Natural killer cell (primary cell): ENCODE results near the gene TBC1D22A. TPM values are rescaled to one million over a fixed set of nuclear protein-coding genes. Genes with fewer than 3 reads are reported as not detected.
"Not testable (repeated sequence)": the region's sequence is repeated elsewhere in the genome, so short reads cannot be mapped to it uniquely, and the experiment has no call there.

Experiments
- ATAC-seq, 3 donors: fragments of 150-1000 bp in 2 of 3; fragments of 200-7000 bp in 1 of 3; cut with Tn5 transposase; 1 replicate in 1 of 3; 2 replicates in 2 of 3; pipeline ENCODE4 v1.10.0; 2021; ENCODE audit warnings: mild to moderate bottlenecking in 2 of 3, moderate library complexity in 2 of 3
- DNase-seq, 2 donors: peaks; one replicate each; pipeline versions ENCODE4 v3.0.0 to v3.0.0-alpha.2; 2013 to 2021; ENCODE audit warnings: mixed read lengths in 1 of 2
- H3K27ac ChIP-seq: one replicate; pipeline ENCODE4 v1.5.1; 2013; ENCODE audit warnings: mild to moderate bottlenecking, low read length
- H3K27me3 ChIP-seq: one replicate; pipeline ENCODE4 v1.6.1; 2013; ENCODE audit warnings: low read length; ENCODE audit not compliant: control insufficient read depth, insufficient read depth
- H3K36me3 ChIP-seq: one replicate; pipeline ENCODE4 v1.6.1; 2013; ENCODE audit warnings: low read length; ENCODE audit not compliant: control insufficient read depth, insufficient read depth
- H3K4me1 ChIP-seq: one replicate; pipeline ENCODE4 v1.6.1; 2013; ENCODE audit warnings: low read length; ENCODE audit not compliant: control insufficient read depth, insufficient read depth
- H3K4me3 ChIP-seq: one replicate; pipeline ENCODE4 v1.5.1; 2013; ENCODE audit warnings: low read length
- H3K9me3 ChIP-seq: one replicate; pipeline ENCODE4 v1.6.1; 2013; ENCODE audit warnings: low read length; ENCODE audit not compliant: control insufficient read depth, insufficient read depth
- H3K27ac Mint-ChIP-seq, 2 donors: one replicate each; pipeline ENCODE4 v1.8.0; 2022; ENCODE audit warnings: mild to moderate bottlenecking in 2 of 2, mixed read lengths in 2 of 2, moderate library complexity in 1 of 2
- H3K27me3 Mint-ChIP-seq, 2 donors: one replicate each; pipeline ENCODE4 v1.8.0; 2022; ENCODE audit warnings: low read depth in 2 of 2, mixed read lengths in 2 of 2
- H3K36me3 Mint-ChIP-seq: one replicate; pipeline ENCODE4 v1.8.0; 2022; ENCODE audit warnings: mixed read lengths
- H3K4me1 Mint-ChIP-seq, 2 donors: one replicate each; pipeline ENCODE4 v1.8.0; 2022; ENCODE audit warnings: mixed read lengths in 2 of 2
- H3K4me3 Mint-ChIP-seq: one replicate; pipeline ENCODE4 v1.8.0; 2022; ENCODE audit warnings: mild to moderate bottlenecking, moderate library complexity, mixed read lengths
- H3K9me3 Mint-ChIP-seq, 2 donors: one replicate each; pipeline ENCODE4 v1.8.0; 2022; ENCODE audit warnings: mixed read lengths in 2 of 2
- CTCF ChIP-seq: fragments of 200-600 bp; IDR thresholded peaks from one replicate; pipeline ENCODE4 v1.8.0; 2022; ENCODE audit warnings: antibody characterized with exemption
- WGBS: methylation state at CpG from one replicate; pipeline ENCODE4 v1.1.7; 2013; ENCODE audit warnings: missing lambda C conversion rate; ENCODE audit not compliant: insufficient coverage; 5-methylcytosine and 5-hydroxymethylcytosine counted together
- intact Hi-C: fragments of 100-400 bp; cut with micrococcal nuclease; formaldehyde crosslinking; loops from one replicate; pipeline ENCODE4 v1.14.2; 2022
- total RNA-seq, 4 donors: library from RNA; stranded (reverse); fragments of 120-200 nt in 1 of 4; gene quantifications; one replicate each; pipeline versions ENCODE4 v1.2.3 to v1.2.4, GENCODE V29; 2013 to 2022

Gene TBC1D22A
- total RNA-seq, 3 donors from 2014 or later (not counting 1 experiment from before 2014, with no cell fraction given): 47.4 to 53.7 (median 53.2) TPM

- TF ChIP-seq CTCF: no peak
- Histone ChIP-seq H3K4me3 (no peak overlapping the region), H3K9me3 (no peaks in the 10 kb centered on the region), H3K36me3 (peaks cover 7% of the 10 kb centered on the region), H3K4me1 (no peaks in the 10 kb centered on the region), H3K27ac (no peak overlapping the region), H3K27me3 (no peaks in the 10 kb centered on the region)
- Mint-ChIP-seq H3K4me1 (no peaks in the 10 kb centered on the region), H3K9me3 (no peaks in the 10 kb centered on the region), H3K4me3 (no peak overlapping the region), H3K36me3 (no peaks in the 10 kb centered on the region), H3K27ac (no peak overlapping the region), H3K27me3 (no peaks in the 10 kb centered on the region)
- DNase-seq (no peak), ATAC-seq (no peak)
- whole genome bisulfite sequencing: 94% methylated on average over 9 of the region's 9 CpGs
- intact Hi-C loops: no loop called here
Measured at GRCh38 chr22:47169801-47170140, 407.3 kb downstream of the TBC1D22A start.

DNA sequence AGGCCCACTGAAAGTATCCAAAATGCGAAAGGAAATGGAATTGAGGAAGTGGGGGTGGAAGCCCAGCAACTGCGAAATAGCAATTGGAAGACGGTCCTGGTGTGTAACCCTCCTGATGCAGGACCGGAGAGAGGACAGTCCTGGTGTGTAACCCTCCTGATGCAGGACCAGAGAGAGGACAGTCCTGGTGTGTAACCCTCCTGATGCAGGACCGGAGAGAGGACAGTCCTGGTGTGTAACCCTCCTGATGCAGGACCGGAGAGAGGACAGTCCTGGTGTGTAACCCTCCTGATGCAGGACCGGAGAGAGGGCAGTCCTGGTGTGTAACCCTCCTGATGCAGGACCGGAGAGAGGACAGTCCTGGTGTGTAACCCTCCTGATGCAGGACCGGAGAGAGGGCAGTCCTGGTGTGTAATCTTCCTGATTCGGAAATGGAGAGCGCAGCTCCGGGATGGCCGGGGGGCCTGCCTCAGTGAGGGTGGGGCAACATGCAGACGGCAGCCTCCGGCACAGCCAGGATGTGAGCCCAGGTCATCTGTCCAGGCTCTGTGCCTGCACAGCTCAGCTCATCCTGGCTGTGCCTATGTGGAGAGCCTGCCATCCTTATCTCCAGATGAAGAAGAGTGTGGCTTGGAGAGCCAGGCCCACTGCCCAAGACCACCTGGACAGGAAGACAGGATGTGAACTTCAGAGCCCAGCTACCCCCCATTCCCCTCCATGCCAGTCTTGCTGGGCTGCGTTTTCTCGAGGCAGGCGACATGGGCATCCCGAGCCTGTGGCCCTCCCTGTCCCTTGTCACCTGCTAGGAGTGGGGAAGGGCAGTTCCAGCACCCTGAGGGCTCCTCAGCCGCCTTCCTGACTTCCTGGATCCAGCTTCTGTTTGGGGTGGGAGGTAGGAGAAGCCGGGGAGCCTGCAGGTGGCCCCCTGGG is 408.3 kb downstream of the TBC1D22A start:
- H3K4me3 Mint-ChIP-seq, H3K9me3 ChIP-seq, intact Hi-C loops, H3K4me1 ChIP-seq, H3K36me3 ChIP-seq, H3K27me3 Mint-ChIP-seq, H3K4me1 Mint-ChIP-seq, H3K9me3 Mint-ChIP-seq, H3K36me3 Mint-ChIP-seq, H3K4me3 ChIP-seq, DNase-seq, H3K27me3 ChIP-seq, H3K27ac ChIP-seq, H3K27ac Mint-ChIP-seq, ATAC-seq: not testable (repeated sequence)
- WGBS: 85% methylated on average over 20 of the region's 21 CpGs

- 90% methylated on average over 20 of the region's 20 CpGs for WGBS
- Histone ChIP-seq H3K36me3 (peaks cover 7% of the 10 kb centered on the region), H3K4me3 (no peak overlapping the region), H3K9me3 (no peaks in the 10 kb centered on the region), H3K27me3 (no peaks in the 10 kb centered on the region), H3K27ac (no peak overlapping the region), H3K4me1 (no peaks in the 10 kb centered on the region)
- Mint-ChIP-seq H3K27me3 (no peaks in the 10 kb centered on the region), H3K36me3 (no peaks in the 10 kb centered on the region), H3K4me3 (no peak overlapping the region), H3K4me1 (no peaks in the 10 kb centered on the region), H3K27ac (no peak overlapping the region), H3K9me3 (no peaks in the 10 kb centered on the region)
- ATAC-seq: no peak
- no peak for TF ChIP-seq CTCF
- intact Hi-C loops: no loop called here
- DNase-seq: no peak
Measured at GRCh38 chr22:47171441-47172221, 409.2 kb downstream of the TBC1D22A start.

GRCh38 chr22:47172771-47173534 is 410.5 kb downstream of the TBC1D22A start:
- H3K9me3 Mint-ChIP-seq: no peaks in the 10 kb centered on the region
- no peaks in the 10 kb centered on the region for H3K4me1 Mint-ChIP-seq
- H3K4me1 ChIP-seq: no peaks in the 10 kb centered on the region
- no peaks in the 10 kb centered on the region for H3K9me3 ChIP-seq
- 96% methylated on average over 21 of the region's 21 CpGs for WGBS
- H3K36me3 Mint-ChIP-seq: no peaks in the 10 kb centered on the region
- DNase-seq: no peak
- no peak for ATAC-seq
- intact Hi-C loops: no loop called here
- no peaks in the 10 kb centered on the region for H3K27me3 Mint-ChIP-seq
- no peak overlapping the region for H3K27ac Mint-ChIP-seq
- no peak overlapping the region for H3K27ac ChIP-seq
- no peak overlapping the region for H3K4me3 Mint-ChIP-seq
- H3K4me3 ChIP-seq: no peak overlapping the region
- no peaks in the 10 kb centered on the region for H3K27me3 ChIP-seq
- H3K36me3 ChIP-seq: peaks cover 7% of the 10 kb centered on the region
- TF ChIP-seq CTCF: no peak
